HG03045 (cell line): Measurements from ENCODE around the gene RALGAPA1.

Experiments used
- ATAC-seq: cut with Tn5 transposase; IDR thresholded peaks from one replicate; pipeline ENCODE4 v1.9.1; 2021; ENCODE audit warnings: mild to moderate bottlenecking, moderate library complexity; ENCODE audit not compliant: unreplicated experiment

Gene RALGAPA1

GRCh38 chr14:35551081-35551480, 258.0 kb downstream of the RALGAPA1 start:
- no peak for ATAC-seq

GRCh38 chr14:35549551-35549950, 259.5 kb downstream of the RALGAPA1 start:
- ATAC-seq, result no peak

- ATAC-seq, result no peak
These were observed 266.1 kb downstream of the RALGAPA1 start for GRCh38 chr14:35543006-35543405.

- ATAC-seq, result no peak
These were observed 269.1 kb downstream of the RALGAPA1 start for GRCh38 chr14:35539969-35540368.

GRCh38 chr14:35535483-35536112, 273.5 kb downstream of the RALGAPA1 start:
- ATAC-seq, result peak; percentile 6

GRCh38 chr14:35534873-35535482, 274.1 kb downstream of the RALGAPA1 start:
- peak; percentile 62 for ATAC-seq

- peak; percentile 21 for ATAC-seq
These were observed 274.8 kb downstream of the RALGAPA1 start for GRCh38 chr14:35534208-35534872.

GRCh38 chr14:35533357-35534207, 275.5 kb downstream of the RALGAPA1 start, which contains the start of gene INSM2:
INSM2 (plus strand) TSS chr14:35534164; CDS start chr14:35534253, 89 bp downstream.
- peak; percentile 74 for ATAC-seq

GRCh38 chr14:35532783-35533356, 276.2 kb downstream of the RALGAPA1 start:
- ATAC-seq, result no peak

GRCh38 chr14:35531960-35532747, 276.9 kb downstream of the RALGAPA1 start:
- ATAC-seq, result no peak

- ATAC-seq, result no peak
These were observed 282.1 kb downstream of the RALGAPA1 start for GRCh38 chr14:35526962-35527361.

- no peak for ATAC-seq
These were observed 283.4 kb downstream of the RALGAPA1 start for GRCh38 chr14:35525695-35526094.

- no peak for ATAC-seq
These were observed 289.1 kb downstream of the RALGAPA1 start for GRCh38 chr14:35519986-35520385.

- no peak for ATAC-seq
These were observed 293.2 kb downstream of the RALGAPA1 start for GRCh38 chr14:35515916-35516315.

- ATAC-seq, result no peak
These were observed 296.3 kb downstream of the RALGAPA1 start for GRCh38 chr14:35512765-35513164.

- no peak for ATAC-seq
These were observed 299.2 kb downstream of the RALGAPA1 start for GRCh38 chr14:35509846-35510245.

- no peak for ATAC-seq
These were observed 302.2 kb downstream of the RALGAPA1 start for GRCh38 chr14:35506927-35507326.

GRCh38 chr14:35506461-35506860, 302.6 kb downstream of the RALGAPA1 start:
- no peak for ATAC-seq

GRCh38 chr14:35504260-35504659, 304.8 kb downstream of the RALGAPA1 start:
- ATAC-seq, result no peak

GRCh38 chr14:35503646-35504045, 305.4 kb downstream of the RALGAPA1 start:
- ATAC-seq, result no peak
